Prostate gland (tissue), 2 donors: ENCODE data around the gene ZNF664.

Source experiments
- CTCF ChIP-seq, 4 experiments: fragments of 200-600 bp in 2 of 4; fragments of 450-650 bp in 2 of 4; sonication (generic) in 2 of 4; IDR thresholded peaks; 1 replicate in 3 of 4; 2 replicates in 1 of 4; pipeline ENCODE4 v1.5.1; 2016 to 2019; ENCODE audit warnings: antibody characterized with exemption in 4 of 4, mild to moderate bottlenecking in 2 of 4, moderate library complexity in 2 of 4
- POLR2A ChIP-seq: fragments of 450-650 bp; IDR thresholded peaks from one replicate; pipeline ENCODE4 v1.6.1; 2016; ENCODE audit warnings: antibody characterized with exemption, mild to moderate bottlenecking
- POLR2AphosphoS5 ChIP-seq: sonication (generic); formaldehyde crosslinking; IDR thresholded peaks from one replicate; pipeline ENCODE4 v1.6.1; 2017; ENCODE audit warnings: antibody characterized with exemption

- TF ChIP-seq CTCF (IDR thresholded peaks at IDR 0.05) (no peak), POLR2A (no peak), POLR2AphosphoS5 (no peak)
Measured at GRCh38 chr12:124035163-124035562, 62.1 kb downstream of the ZNF664 start.
